A549 (cell line): ENCODE data around the gene MITD1. TPM values are rescaled to one million over a fixed set of nuclear protein-coding genes. Genes with fewer than 3 reads are reported as not detected.

Experiments
- BHLHE40 ChIP-seq: IDR thresholded peaks from 2 replicates; pipeline ENCODE4 v1.6.1; 2012; ENCODE audit warnings: low read depth, low read length, inconsistent platforms
- CHD4 ChIP-seq: fragments of 200-600 bp; sonication (generic); IDR thresholded peaks from 2 replicates; pipeline ENCODE4 v1.6.1; 2016; ENCODE audit warnings: antibody characterized with exemption, mild to moderate bottlenecking, borderline replicate concordance
- ELK1 ChIP-seq: fragments of 150-350 bp; IDR thresholded peaks from 2 replicates; pipeline ENCODE4 v1.6.1; 2014; ENCODE audit warnings: low read depth, mild to moderate bottlenecking, low read length
- FOSL2 ChIP-seq, 2 experiments: fragments of 450-650 bp in 1 of 2; fragments of >200 bp in 1 of 2; sonication (Bioruptor Twin) in 1 of 2; formaldehyde crosslinking; IDR thresholded peaks; 2 replicates each; pipeline versions ENCODE4 v1.5.0 to v1.6.1; 2016 to 2020; ENCODE audit warnings: mild to moderate bottlenecking in 1 of 2, moderate library complexity in 1 of 2
- FOXS1 ChIP-seq: fragments of 250-450 bp; sonication (Bioruptor Pico); IDR thresholded peaks from 2 replicates; pipeline ENCODE4 v1.5.0; 2020; ENCODE audit warnings: mild to moderate bottlenecking, moderate library complexity
- GATA3 ChIP-seq: IDR thresholded peaks from 2 replicates; pipeline ENCODE4 v1.6.1; 2012; ENCODE audit warnings: borderline replicate concordance
- HDAC2 ChIP-seq: fragments of 200-600 bp; sonication (generic); IDR thresholded peaks from 2 replicates; pipeline ENCODE4 v1.6.1; 2016
- HOXB13 ChIP-seq: fragments of 250-450 bp; sonication (Bioruptor Pico); IDR thresholded peaks from 2 replicates; pipeline ENCODE4 v1.5.0; 2020; ENCODE audit warnings: low read depth, mild to moderate bottlenecking, moderate library complexity
- JUN ChIP-seq, 2 experiments: fragments of >200 bp; sonication (Bioruptor Twin); formaldehyde crosslinking; IDR thresholded peaks; 2 replicates in 1 of 2; 3 replicates in 1 of 2; pipeline ENCODE4 v1.6.1; 2016 to 2017
- JUNB ChIP-seq: fragments of >200 bp; sonication (Bioruptor Twin); formaldehyde crosslinking; IDR thresholded peaks from 2 replicates; pipeline ENCODE4 v1.6.1; 2016
- KDM1A ChIP-seq: fragments of 200-600 bp; sonication (generic); IDR thresholded peaks from 2 replicates; pipeline ENCODE4 v1.6.1; 2016; ENCODE audit warnings: low read depth, mild to moderate bottlenecking
- KDM5A ChIP-seq: fragments of 200-600 bp; sonication (generic); IDR thresholded peaks from 2 replicates; pipeline ENCODE4 v1.6.1; 2016; ENCODE audit warnings: antibody characterized with exemption, mild to moderate bottlenecking
- MAX ChIP-seq: IDR thresholded peaks from 2 replicates; pipeline ENCODE4 v1.6.1; 2012
- MYC ChIP-seq: IDR thresholded peaks from 2 replicates; pipeline ENCODE4 v1.6.1; 2012; ENCODE audit warnings: mild to moderate bottlenecking, inconsistent platforms, low read length, improper control_type of control experiment, borderline replicate concordance
- PHF8 ChIP-seq: fragments of 200-600 bp; sonication (generic); IDR thresholded peaks from 2 replicates; pipeline ENCODE4 v1.6.1; 2016; ENCODE audit warnings: low read depth, mild to moderate bottlenecking, antibody characterized with exemption, moderate library complexity, borderline replicate concordance
- POLR2A ChIP-seq: IDR thresholded peaks from 2 replicates; pipeline ENCODE4 v1.6.1; 2012; ENCODE audit warnings: mild to moderate bottlenecking, low read length
- POLR2AphosphoS2 ChIP-seq: conservative IDR thresholded peaks from 2 replicates; pipeline ENCODE4 v1.6.1; 2012; ENCODE audit warnings: low read length, improper control_type of control experiment, inconsistent platforms
- RARB ChIP-seq: fragments of 250-450 bp; sonication (Bioruptor Pico); IDR thresholded peaks from 2 replicates; pipeline ENCODE4 v1.8.0; 2021; ENCODE audit warnings: mild to moderate bottlenecking, moderate library complexity
- RCOR1 ChIP-seq: fragments of 150-350 bp; IDR thresholded peaks from 2 replicates; pipeline ENCODE4 v1.6.1; 2014; ENCODE audit warnings: antibody characterized with exemption, low read length, low read depth
- RNF2 ChIP-seq: fragments of 200-600 bp; sonication (generic); IDR thresholded peaks from 2 replicates; pipeline ENCODE4 v1.6.1; 2016; ENCODE audit warnings: low read depth, mild to moderate bottlenecking, antibody characterized with exemption, moderate library complexity, borderline replicate concordance
- SREBF2 ChIP-seq: fragments of 450-650 bp; IDR thresholded peaks from 2 replicates; pipeline ENCODE4 v1.6.1; 2014; ENCODE audit warnings: mild to moderate bottlenecking, moderate library complexity
- USF2 ChIP-seq: fragments of 450-650 bp; IDR thresholded peaks from 2 replicates; pipeline ENCODE4 v1.6.1; 2014; ENCODE audit warnings: antibody characterized with exemption
- ZNF302 ChIP-seq: fragments of 250-450 bp; sonication (Bioruptor Pico); IDR thresholded peaks from 2 replicates; pipeline ENCODE4 v1.9.0; 2021; ENCODE audit warnings: inconsistent platforms, mild to moderate bottlenecking, moderate library complexity
- ZSCAN20 ChIP-seq: fragments of 250-450 bp; sonication (Bioruptor Pico); IDR thresholded peaks from 2 replicates; pipeline ENCODE4 v1.8.0; 2022; ENCODE audit warnings: mild to moderate bottlenecking, moderate library complexity
- polyA plus RNA-seq, 4 experiments: library from polyadenylated mRNA; depleted of rRNA in 3 of 4; stranded (reverse); fragments of >200 nt; fragmentation: RNase III in 1 of 4; extraction: RNeasy Plus Mini Kit Qiagen cat#74134 plus additional on column Dnase treatment in 1 of 4; gene quantifications; 2 replicates in 3 of 4; 3 replicates in 1 of 4; pipeline ENCODE4 v1.2.3, GENCODE V29; 2011 to 2017
- TF ChIP-seq, protein P1 (sequence below): IDR thresholded peaks from 2 replicates; pipeline ENCODE4 v1.6.1; 2012; ENCODE audit warnings: low read depth, borderline replicate concordance
- TF ChIP-seq, protein P2 (sequence below): fragments of >200 bp; sonication (Bioruptor Twin); formaldehyde crosslinking; IDR thresholded peaks from 2 replicates; pipeline ENCODE4 v1.6.1; 2016
- TF ChIP-seq, protein P3 (sequence below): IDR thresholded peaks from 2 replicates; pipeline ENCODE4 v1.6.1; 2012

Gene MITD1
- polyA plus RNA-seq, 2 of the 4 experiments (the other 2 are of a cell fraction), result 33.7 to 37.1 TPM

DNA sequence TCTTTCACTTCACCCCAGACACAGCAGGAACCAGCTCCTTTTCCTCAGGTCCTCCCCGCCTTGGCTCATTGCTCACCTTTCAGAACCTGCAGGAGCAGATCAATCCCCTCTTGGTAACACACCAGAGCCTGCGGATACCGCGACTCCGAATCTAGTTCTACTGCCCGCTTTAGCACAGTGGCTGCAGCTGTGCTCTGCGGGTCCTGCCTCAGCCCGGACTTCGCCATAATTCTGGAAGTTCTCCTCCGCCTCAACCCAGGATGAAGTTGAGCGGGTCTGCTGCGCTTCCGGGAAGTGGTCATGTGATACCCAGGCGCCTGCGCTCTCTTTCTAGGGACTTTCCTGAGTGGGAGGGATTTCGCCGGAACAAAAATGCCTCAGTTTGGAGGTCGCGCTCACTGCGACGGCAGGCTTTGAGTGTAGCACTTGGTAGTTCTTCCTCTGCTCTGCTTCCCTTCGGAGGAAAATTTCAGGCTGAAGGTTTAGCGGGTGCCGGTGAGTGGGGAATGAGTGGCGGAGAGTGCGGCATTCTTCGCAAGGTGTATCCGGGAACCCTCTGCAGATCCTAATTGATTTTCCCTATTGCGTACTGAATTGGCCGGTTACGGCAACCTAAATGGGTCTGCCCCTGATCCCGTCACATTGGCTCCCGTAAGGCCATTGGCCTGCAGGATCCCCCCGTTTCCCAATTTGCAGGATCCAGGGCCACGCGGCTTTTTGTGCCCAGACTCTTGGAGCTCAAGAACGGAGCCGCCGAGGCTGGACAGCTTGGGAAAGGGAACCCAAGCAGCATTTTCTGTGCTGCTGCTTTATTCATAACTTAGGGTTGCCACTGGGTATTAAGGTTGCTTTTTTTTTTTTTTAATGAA is at the start of gene MITD1, which contains the start of gene MRPL30 (continued):
- TF ChIP-seq, protein P1, sequence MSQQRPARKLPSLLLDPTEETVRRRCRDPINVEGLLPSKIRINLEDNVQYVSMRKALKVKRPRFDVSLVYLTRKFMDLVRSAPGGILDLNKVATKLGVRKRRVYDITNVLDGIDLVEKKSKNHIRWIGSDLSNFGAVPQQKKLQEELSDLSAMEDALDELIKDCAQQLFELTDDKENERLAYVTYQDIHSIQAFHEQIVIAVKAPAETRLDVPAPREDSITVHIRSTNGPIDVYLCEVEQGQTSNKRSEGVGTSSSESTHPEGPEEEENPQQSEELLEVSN, result peak; percentile 50; the same call in 1 of the 2 replicates
- peak; percentile 50; the same call in 1 of the 2 replicates for TF ChIP-seq GATA3
- TF ChIP-seq USF2, result peak; percentile 90
- TF ChIP-seq RARB (CRISPR knock-in tag), result no peak
- peak; percentile 92 for TF ChIP-seq MAX
- no peak for TF ChIP-seq CHD4
- TF ChIP-seq MYC, result peak; percentile 74; the same call in 1 of the 2 replicates
- peak; percentile 85 to 95 for TF ChIP-seq JUN (IDR thresholded peaks at IDR 0.05)
- TF ChIP-seq, protein P2, sequence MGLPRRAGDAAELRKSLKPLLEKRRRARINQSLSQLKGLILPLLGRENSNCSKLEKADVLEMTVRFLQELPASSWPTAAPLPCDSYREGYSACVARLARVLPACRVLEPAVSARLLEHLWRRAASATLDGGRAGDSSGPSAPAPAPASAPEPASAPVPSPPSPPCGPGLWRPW, result no peak
- no peak for TF ChIP-seq SREBF2
- TF ChIP-seq FOXS1, result no peak
- TF ChIP-seq HDAC2, result no peak
- no peak for TF ChIP-seq RCOR1
- TF ChIP-seq POLR2A, result peak; percentile 86
- no peak for TF ChIP-seq FOSL2 (IDR thresholded peaks at IDR 0.05)
- 0 out of 2 replicates have a peak, but pooled peaks have one; percentile 10 for TF ChIP-seq FOSL2 (CRISPR knock-in tag; IDR thresholded peaks at IDR 0.05)
- no peak for TF ChIP-seq ZSCAN20 (CRISPR knock-in tag)
- TF ChIP-seq JUNB, result no peak
- no peak for TF ChIP-seq RNF2
- peak; percentile 79 for TF ChIP-seq PHF8
- no peak for TF ChIP-seq ZNF302 (CRISPR knock-in tag)
- TF ChIP-seq KDM5A, result peak; percentile 74
- TF ChIP-seq HOXB13, result no peak
- no peak for TF ChIP-seq POLR2AphosphoS2
- no peak for TF ChIP-seq BHLHE40
- TF ChIP-seq, protein P3, sequence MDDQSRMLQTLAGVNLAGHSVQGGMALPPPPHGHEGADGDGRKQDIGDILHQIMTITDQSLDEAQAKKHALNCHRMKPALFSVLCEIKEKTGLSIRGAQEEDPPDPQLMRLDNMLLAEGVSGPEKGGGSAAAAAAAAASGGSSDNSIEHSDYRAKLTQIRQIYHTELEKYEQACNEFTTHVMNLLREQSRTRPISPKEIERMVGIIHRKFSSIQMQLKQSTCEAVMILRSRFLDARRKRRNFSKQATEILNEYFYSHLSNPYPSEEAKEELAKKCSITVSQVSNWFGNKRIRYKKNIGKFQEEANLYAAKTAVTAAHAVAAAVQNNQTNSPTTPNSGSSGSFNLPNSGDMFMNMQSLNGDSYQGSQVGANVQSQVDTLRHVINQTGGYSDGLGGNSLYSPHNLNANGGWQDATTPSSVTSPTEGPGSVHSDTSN, result no peak; the same call in 1 of the 2 replicates
- no peak for TF ChIP-seq ELK1
- TF ChIP-seq KDM1A, result no peak
